CD4-positive, alpha-beta T cell (primary cell): Measurements from ENCODE around the gene SAP30BP. TPM values are rescaled to one million over a fixed set of nuclear protein-coding genes. Genes with fewer than 3 reads are reported as not detected.

Experiments
- ATAC-seq: fragments of 200-7000 bp; cut with Tn5 transposase; one replicate; pipeline ENCODE4 v1.10.0; 2022; ENCODE audit warnings: mild to moderate bottlenecking; ENCODE audit not compliant: poor library complexity
- CTCF ChIA-PET: fragments of 350-600 bp; sonication (Branson Sonifier 250); formaldehyde crosslinking; loops from one replicate; lab custom pipeline; 2021; ENCODE audit warnings: antibody characterized with exemption, inconsistent platforms; lab: Charles Lee
- POLR2A ChIA-PET: fragments of 350-600 bp; sonication (Branson Sonifier 250); formaldehyde crosslinking; loops from one replicate; lab custom pipeline; 2021; ENCODE audit warnings: antibody characterized with exemption, inconsistent platforms; lab: Charles Lee
- DNase-seq, 14 experiments: peaks; one replicate each; pipeline ENCODE4 v3.0.0-alpha.2; 2013 to 2020; ENCODE audit warnings: mixed read lengths in 2 of 14
- H3K27ac ChIP-seq, 2 donors: one replicate each; pipeline versions ENCODE4 v1.5.1 to v1.7.0; 2013; ENCODE audit warnings: low read length in 2 of 2, low read depth in 1 of 2, mild to moderate bottlenecking in 1 of 2
- H3K27me3 ChIP-seq, 2 experiments: 1 replicate in 1 of 2; 2 replicates in 1 of 2; pipeline versions ENCODE4 v1.6.1 to v1.7.0; 2013; ENCODE audit warnings: low read length in 2 of 2, control low read depth in 1 of 2, mild to moderate bottlenecking in 1 of 2, moderate library complexity in 1 of 2; ENCODE audit not compliant: insufficient read depth in 2 of 2, control insufficient read depth in 1 of 2
- H3K36me3 ChIP-seq: one replicate; pipeline ENCODE4 v1.6.1; 2013; ENCODE audit warnings: low read length, control low read depth; ENCODE audit not compliant: insufficient read depth
- H3K4me1 ChIP-seq: one replicate; pipeline ENCODE4 v1.6.1; 2013; ENCODE audit warnings: low read length, control low read depth; ENCODE audit not compliant: insufficient read depth
- H3K4me3 ChIP-seq: one replicate; pipeline ENCODE4 v1.5.1; 2013; ENCODE audit warnings: mild to moderate bottlenecking, low read length, moderate library complexity
- H3K9me3 ChIP-seq, 2 experiments: 1 replicate in 1 of 2; 2 replicates in 1 of 2; pipeline versions ENCODE4 v1.6.1 to v1.7.0; 2013; ENCODE audit warnings: low read length in 2 of 2, mild to moderate bottlenecking in 2 of 2, control low read depth in 1 of 2, moderate library complexity in 1 of 2; ENCODE audit not compliant: control insufficient read depth in 1 of 2, insufficient read depth in 1 of 2
- H3K27ac Mint-ChIP-seq: one replicate; pipeline ENCODE4 v1.8.0; 2020; ENCODE audit warnings: mixed read lengths
- H3K27me3 Mint-ChIP-seq: one replicate; pipeline ENCODE4 v1.8.0; 2021; ENCODE audit warnings: mixed read lengths
- H3K36me3 Mint-ChIP-seq: one replicate; pipeline ENCODE4 v1.8.0; 2021; ENCODE audit warnings: low read depth, mixed read lengths
- H3K4me1 Mint-ChIP-seq: one replicate; pipeline ENCODE4 v1.8.0; 2021; ENCODE audit warnings: low read depth, mixed read lengths
- H3K4me3 Mint-ChIP-seq: one replicate; pipeline ENCODE4 v1.8.0; 2020; ENCODE audit warnings: mild to moderate bottlenecking, mixed read lengths
- H3K9me3 Mint-ChIP-seq: one replicate; pipeline ENCODE4 v1.8.0; 2020; ENCODE audit warnings: mixed read lengths
- intact Hi-C, 2 experiments: fragments of 100-400 bp; cut with DNase I in 1 of 2; cut with micrococcal nuclease in 1 of 2; formaldehyde crosslinking; loops; one replicate each; pipeline versions ENCODE4 v1.15.1 to v1.9.0; 2023 to 2025; cut with DNase I, micrococcal nuclease
- total RNA-seq, 174 experiments: library from RNA in 2 of 174; stranded (reverse) in 2 of 174; gene quantifications; one replicate each; pipeline ENCODE4 v1.2.3 and lab custom pipeline; 2021 to 2026
- TF ChIP-seq, protein P1 (sequence below): fragments of 200-600 bp; IDR thresholded peaks from one replicate; pipeline ENCODE4 v1.8.0; 2022; ENCODE audit warnings: antibody characterized with exemption, mild to moderate bottlenecking

SAP30BP gene
- total RNA-seq, 2 experiments from 2014 or later, result 209 to 227 TPM

DNA sequence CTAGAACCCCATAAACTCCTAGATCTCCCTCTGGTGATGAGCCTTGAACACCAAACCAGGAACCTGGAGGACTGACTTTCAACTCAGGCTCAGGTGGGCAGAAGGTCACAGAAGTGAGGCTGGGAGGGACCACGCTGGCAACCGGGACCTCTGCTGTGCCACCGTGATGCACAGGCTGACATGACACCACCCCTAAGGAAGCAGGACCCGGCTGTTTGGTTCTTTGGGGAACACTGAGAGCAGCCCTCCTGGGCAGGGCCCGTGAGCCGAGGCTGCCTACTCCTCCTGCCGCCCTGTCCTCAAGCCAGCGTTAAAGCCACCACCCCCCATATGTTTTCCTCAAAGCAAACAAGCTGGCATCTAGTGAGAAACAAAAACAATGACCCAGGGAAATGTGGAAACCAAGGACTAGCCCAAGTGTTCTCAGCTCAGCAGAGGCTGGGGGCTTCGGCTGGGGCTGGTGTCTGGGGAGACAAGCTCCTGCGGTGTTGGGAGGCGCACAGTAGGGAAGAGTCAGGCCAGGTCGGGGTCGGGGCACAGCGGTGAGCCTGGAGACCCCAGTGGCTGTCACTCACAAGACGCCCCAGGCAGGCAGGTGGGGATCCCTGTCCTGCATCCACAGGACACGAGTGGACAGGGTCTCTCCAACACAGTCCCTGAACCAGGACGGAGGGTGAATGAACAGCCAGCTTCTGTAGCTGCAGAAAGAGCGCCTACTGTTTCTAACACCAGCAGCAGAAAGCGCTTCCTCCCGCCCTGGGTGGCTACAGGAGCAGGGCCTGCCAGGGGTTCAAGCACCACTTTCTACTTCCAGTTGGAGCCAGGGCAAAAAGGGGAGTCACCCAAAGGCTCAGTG lies 32.2 kb upstream of the SAP30BP start:
- TF ChIP-seq, protein P1, sequence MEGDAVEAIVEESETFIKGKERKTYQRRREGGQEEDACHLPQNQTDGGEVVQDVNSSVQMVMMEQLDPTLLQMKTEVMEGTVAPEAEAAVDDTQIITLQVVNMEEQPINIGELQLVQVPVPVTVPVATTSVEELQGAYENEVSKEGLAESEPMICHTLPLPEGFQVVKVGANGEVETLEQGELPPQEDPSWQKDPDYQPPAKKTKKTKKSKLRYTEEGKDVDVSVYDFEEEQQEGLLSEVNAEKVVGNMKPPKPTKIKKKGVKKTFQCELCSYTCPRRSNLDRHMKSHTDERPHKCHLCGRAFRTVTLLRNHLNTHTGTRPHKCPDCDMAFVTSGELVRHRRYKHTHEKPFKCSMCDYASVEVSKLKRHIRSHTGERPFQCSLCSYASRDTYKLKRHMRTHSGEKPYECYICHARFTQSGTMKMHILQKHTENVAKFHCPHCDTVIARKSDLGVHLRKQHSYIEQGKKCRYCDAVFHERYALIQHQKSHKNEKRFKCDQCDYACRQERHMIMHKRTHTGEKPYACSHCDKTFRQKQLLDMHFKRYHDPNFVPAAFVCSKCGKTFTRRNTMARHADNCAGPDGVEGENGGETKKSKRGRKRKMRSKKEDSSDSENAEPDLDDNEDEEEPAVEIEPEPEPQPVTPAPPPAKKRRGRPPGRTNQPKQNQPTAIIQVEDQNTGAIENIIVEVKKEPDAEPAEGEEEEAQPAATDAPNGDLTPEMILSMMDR, result no peak
- peaks cover 4% of the 10 kb centered on the region for H3K36me3 ChIP-seq
- no peak overlapping the region for H3K27ac ChIP-seq
- H3K4me1 Mint-ChIP-seq, result peaks cover 13% of the 10 kb centered on the region
- H3K4me3 Mint-ChIP-seq, result no peak overlapping the region
- no peaks in the 10 kb centered on the region for H3K27me3 ChIP-seq
- H3K27ac Mint-ChIP-seq, result no peak overlapping the region
- H3K9me3 ChIP-seq, result no peaks in the 10 kb centered on the region
- no peaks in the 10 kb centered on the region for H3K36me3 Mint-ChIP-seq
- H3K9me3 Mint-ChIP-seq, result no peaks in the 10 kb centered on the region
- intact Hi-C loops, result no loop called here
- POLR2A ChIA-PET, result no interaction called here
- H3K27me3 Mint-ChIP-seq, result no peaks in the 10 kb centered on the region
- ATAC-seq (no peak), DNase-seq (no peak)
- H3K4me1 ChIP-seq, result peaks cover 17% of the 10 kb centered on the region
- no peak overlapping the region for H3K4me3 ChIP-seq
- CTCF ChIA-PET, result interaction anchor here (3.3 kb wide), 1 partner anchor 113 kb away, joined by 78 read pairs; no protein-coding TSS in a partner anchor

DNA sequence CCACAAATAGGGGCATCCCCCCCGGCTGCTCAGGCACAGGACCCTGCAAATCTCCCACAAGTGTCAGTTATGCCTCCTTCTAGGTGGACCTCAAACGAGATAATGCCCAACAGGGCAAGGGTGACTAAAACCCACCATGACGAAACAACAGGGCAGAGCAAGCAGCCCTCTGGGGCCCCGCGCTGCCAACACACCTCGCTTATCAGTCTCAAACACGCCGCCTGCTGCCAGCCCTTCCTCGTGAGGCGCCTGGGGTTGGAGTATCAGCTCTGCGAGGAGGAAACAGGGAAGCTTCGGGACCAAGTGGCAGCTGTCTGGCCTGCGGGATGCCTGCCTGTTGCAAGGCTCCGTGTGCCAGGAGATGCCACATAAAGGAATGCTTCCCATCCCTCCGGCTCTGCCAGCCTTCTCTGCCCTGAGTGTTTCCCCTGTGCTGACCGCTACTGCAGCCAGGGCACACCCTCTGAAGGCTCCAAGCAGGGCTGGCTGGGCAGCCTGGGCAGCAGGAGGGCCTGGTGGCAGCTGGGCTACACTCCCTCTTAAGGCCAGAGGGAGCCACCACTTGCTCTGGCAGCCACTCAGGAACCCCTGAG lies 31.4 kb upstream of the SAP30BP start:
- H3K4me1 Mint-ChIP-seq, result peaks cover 13% of the 10 kb centered on the region
- Histone ChIP-seq H3K27me3 (no peaks in the 10 kb centered on the region), H3K4me3 (no peak overlapping the region), H3K27ac (no peak overlapping the region), H3K4me1 (peaks cover 17% of the 10 kb centered on the region), H3K9me3 (no peaks in the 10 kb centered on the region), H3K36me3 (peaks cover 4% of the 10 kb centered on the region)
- H3K27ac Mint-ChIP-seq, result no peak overlapping the region
- intact Hi-C loops, result no loop called here
- TF ChIP-seq, protein P1, result no peak
- no peaks in the 10 kb centered on the region for H3K9me3 Mint-ChIP-seq
- no peaks in the 10 kb centered on the region for H3K27me3 Mint-ChIP-seq
- POLR2A ChIA-PET, result no interaction called here
- no peaks in the 10 kb centered on the region for H3K36me3 Mint-ChIP-seq
- DNase-seq (no peak), ATAC-seq (no peak)
- H3K4me3 Mint-ChIP-seq, result no peak overlapping the region
- CTCF ChIA-PET, result no interaction called here

DNA sequence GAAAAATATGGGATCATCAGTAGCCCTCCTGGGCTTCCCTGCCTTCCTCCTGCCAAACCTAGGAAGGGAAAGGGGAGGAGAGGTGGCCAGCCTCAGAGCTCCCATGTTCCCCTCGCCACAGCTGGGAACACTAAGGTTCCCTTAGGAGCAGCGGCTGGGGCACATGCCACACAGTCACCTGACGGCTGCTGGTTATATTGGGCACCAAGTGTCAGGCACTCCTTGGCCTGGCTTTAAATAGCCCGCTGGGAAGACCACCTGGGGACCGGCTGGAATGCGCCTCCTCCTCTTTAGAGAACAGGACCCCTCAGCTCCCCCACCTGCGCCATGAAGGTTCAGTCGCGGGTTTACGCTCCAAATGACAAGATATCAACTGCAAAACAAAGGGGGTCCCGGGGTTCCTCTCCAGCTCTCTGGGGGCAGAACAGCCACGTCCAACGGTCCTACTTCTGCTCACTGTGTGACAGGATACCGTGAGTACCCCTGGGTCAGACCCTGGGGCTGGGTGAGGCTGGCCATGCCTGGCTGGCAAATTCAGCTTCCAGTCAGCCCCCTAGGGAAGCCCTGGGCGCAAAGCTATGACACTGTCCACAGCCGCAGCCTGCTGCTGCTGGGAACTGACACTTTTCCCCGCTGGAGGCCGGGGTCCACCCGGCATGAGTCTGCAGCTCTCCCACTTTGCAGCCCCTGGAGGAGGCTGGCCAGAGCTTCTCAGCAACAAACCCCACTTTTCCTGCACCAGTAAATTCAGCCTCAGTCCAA lies 30.6 kb upstream of the SAP30BP start:
- Histone ChIP-seq H3K36me3 (peaks cover 4% of the 10 kb centered on the region), H3K27ac (no peak overlapping the region), H3K27me3 (no peaks in the 10 kb centered on the region), H3K4me3 (no peak overlapping the region), H3K4me1 (peaks cover 17% of the 10 kb centered on the region), H3K9me3 (no peaks in the 10 kb centered on the region)
- no peak overlapping the region for H3K4me3 Mint-ChIP-seq
- ChIA-PET POLR2A (no interaction called here), CTCF (interaction anchor here (1.3 kb wide), 1 partner anchor 111 kb away, joined by 3 read pairs; no protein-coding TSS in a partner anchor)
- no peak overlapping the region for H3K27ac Mint-ChIP-seq
- TF ChIP-seq, protein P1, result no peak
- no peaks in the 10 kb centered on the region for H3K9me3 Mint-ChIP-seq
- peaks cover 13% of the 10 kb centered on the region for H3K4me1 Mint-ChIP-seq
- H3K36me3 Mint-ChIP-seq, result no peaks in the 10 kb centered on the region
- ATAC-seq (no peak), DNase-seq (no peak)
- intact Hi-C loops, result no loop called here
- no peaks in the 10 kb centered on the region for H3K27me3 Mint-ChIP-seq
